ENCODE data around the gene MEIKIN.
"Not testable (repeated sequence)": the region's sequence is repeated elsewhere in the genome, so short reads cannot be mapped to it uniquely, and the experiment has no call there.

MEIKIN gene

GRCh38 chr5:131877873-131878272, 67.6 kb downstream of the MEIKIN start:
- Histone ChIP-seq H3K79me2 (ENCODE audit: insufficient read depth, low read depth) (no peaks in the 10 kb centered on the region), H3K4me2 (no peak overlapping the region), H3K27ac (no peak overlapping the region), H3K27me3 (ENCODE audit: insufficient read depth, low read depth) (no peaks in the 10 kb centered on the region), H3K9ac (no peak overlapping the region), H2AFZ (ENCODE audit: low read depth) (no peak overlapping the region), H3K4me3 (IDR thresholded peaks at IDR 0.05; ENCODE audit: insufficient read depth, low read depth, low read length) (no peak overlapping the region), H3K36me3 (ENCODE audit: insufficient read depth) (no peaks in the 10 kb centered on the region), H3K4me1 (ENCODE audit: low read depth, poor library complexity, severe bottlenecking) (no peaks in the 10 kb centered on the region), H4K20me1 (ENCODE audit: insufficient read depth) (no peaks in the 10 kb centered on the region)
- TF ChIP-seq CTCF (conservative IDR thresholded peaks at IDR 0.05; ENCODE audit: low read depth, low read length), result no peak

- not testable (repeated sequence) for H3K4me2 ChIP-seq; H3K79me2 ChIP-seq (ENCODE audit: insufficient read depth, low read depth); H3K27me3 ChIP-seq (ENCODE audit: insufficient read depth, low read depth); H4K20me1 ChIP-seq (ENCODE audit: insufficient read depth); H3K4me3 ChIP-seq (IDR thresholded peaks at IDR 0.05; ENCODE audit: insufficient read depth, low read depth, low read length); H3K4me1 ChIP-seq (ENCODE audit: low read depth, poor library complexity, severe bottlenecking); H3K9ac ChIP-seq; H2AFZ ChIP-seq (ENCODE audit: low read depth); H3K27ac ChIP-seq; H3K36me3 ChIP-seq (ENCODE audit: insufficient read depth)
Measured at GRCh38 chr5:131871251-131871650, 74.2 kb downstream of the MEIKIN start.

- H3K36me3 ChIP-seq (ENCODE audit: insufficient read depth), result no peaks in the 10 kb centered on the region
- no peak overlapping the region for H3K4me3 ChIP-seq (IDR thresholded peaks at IDR 0.05; ENCODE audit: insufficient read depth, low read depth, low read length)
- H4K20me1 ChIP-seq (ENCODE audit: insufficient read depth), result no peaks in the 10 kb centered on the region
- H3K4me1 ChIP-seq (ENCODE audit: low read depth, poor library complexity, severe bottlenecking), result no peaks in the 10 kb centered on the region
- H3K4me2 ChIP-seq, result no peak overlapping the region
- no peaks in the 10 kb centered on the region for H3K79me2 ChIP-seq (ENCODE audit: insufficient read depth, low read depth)
- no peak for TF ChIP-seq CTCF (conservative IDR thresholded peaks at IDR 0.05; ENCODE audit: low read depth, low read length)
- H3K9ac ChIP-seq, result no peak overlapping the region
- H3K27ac ChIP-seq, result no peak overlapping the region
- no peak overlapping the region for H2AFZ ChIP-seq (ENCODE audit: low read depth)
- no peaks in the 10 kb centered on the region for H3K27me3 ChIP-seq (ENCODE audit: insufficient read depth, low read depth)
Measured at GRCh38 chr5:131867524-131867923, 77.9 kb downstream of the MEIKIN start.

- Histone ChIP-seq H3K9ac (no peak overlapping the region), H3K36me3 (ENCODE audit: insufficient read depth) (no peaks in the 10 kb centered on the region), H2AFZ (ENCODE audit: low read depth) (no peak overlapping the region), H3K4me1 (ENCODE audit: low read depth, poor library complexity, severe bottlenecking) (no peaks in the 10 kb centered on the region), H3K27me3 (ENCODE audit: insufficient read depth, low read depth) (no peaks in the 10 kb centered on the region), H4K20me1 (ENCODE audit: insufficient read depth) (no peaks in the 10 kb centered on the region), H3K4me3 (IDR thresholded peaks at IDR 0.05; ENCODE audit: insufficient read depth, low read depth, low read length) (no peak overlapping the region), H3K79me2 (ENCODE audit: insufficient read depth, low read depth) (no peaks in the 10 kb centered on the region), H3K4me2 (no peak overlapping the region), H3K27ac (no peak overlapping the region)
- TF ChIP-seq CTCF (conservative IDR thresholded peaks at IDR 0.05; ENCODE audit: low read depth, low read length), result no peak
Measured at GRCh38 chr5:131863700-131864099, 81.8 kb downstream of the MEIKIN start.

GRCh38 chr5:131857388-131857787, 88.1 kb downstream of the MEIKIN start:
- H3K27ac ChIP-seq, result no peak overlapping the region
- no peak overlapping the region for H3K4me2 ChIP-seq
- H3K9ac ChIP-seq, result no peak overlapping the region
- H3K27me3 ChIP-seq (ENCODE audit: insufficient read depth, low read depth), result no peaks in the 10 kb centered on the region
- peaks cover 11% of the 10 kb centered on the region for H3K4me1 ChIP-seq (ENCODE audit: low read depth, poor library complexity, severe bottlenecking)
- no peak overlapping the region for H2AFZ ChIP-seq (ENCODE audit: low read depth)
- H3K36me3 ChIP-seq (ENCODE audit: insufficient read depth), result no peaks in the 10 kb centered on the region
- no peak for TF ChIP-seq CTCF (conservative IDR thresholded peaks at IDR 0.05; ENCODE audit: low read depth, low read length)
- H3K4me3 ChIP-seq (IDR thresholded peaks at IDR 0.05; ENCODE audit: insufficient read depth, low read depth, low read length), result no peak overlapping the region
- H3K79me2 ChIP-seq (ENCODE audit: insufficient read depth, low read depth), result no peaks in the 10 kb centered on the region
- H4K20me1 ChIP-seq (ENCODE audit: insufficient read depth), result no peaks in the 10 kb centered on the region
